Osteoblast (primary cell): ENCODE measurements around the gene SPTBN5. TPM values are rescaled to one million over a fixed set of nuclear protein-coding genes. Genes with fewer than 3 reads are reported as not detected.

ENCODE experiments used
- DNase-seq: peaks from one replicate; pipeline ENCODE4 v3.0.0; 2011; ENCODE audit warnings: low spot score, mixed read lengths; ENCODE audit not compliant: insufficient read length; ENCODE audit errors: missing footprints
- H2AFZ ChIP-seq: 2 replicates; pipeline ENCODE4 v1.6.0; 2011; ENCODE audit warnings: mild to moderate bottlenecking, low read length
- H3K27ac ChIP-seq: 2 replicates; pipeline ENCODE4 v1.5.1; 2011; ENCODE audit warnings: mild to moderate bottlenecking, low read depth, low read length, moderate library complexity
- H3K27me3 ChIP-seq: 2 replicates; pipeline ENCODE4 v1.6.0; 2012; ENCODE audit warnings: mild to moderate bottlenecking, control low read depth, inconsistent platforms, low read length, moderate library complexity; ENCODE audit not compliant: insufficient read depth
- H3K36me3 ChIP-seq: 2 replicates; pipeline ENCODE4 v1.5.1; 2011; ENCODE audit warnings: mild to moderate bottlenecking, low read length, control low read depth, moderate library complexity; ENCODE audit not compliant: insufficient read depth
- H3K4me1 ChIP-seq: 2 replicates; pipeline ENCODE4 v1.5.1; 2011; ENCODE audit warnings: mild to moderate bottlenecking, low read length, control low read depth, moderate library complexity; ENCODE audit not compliant: insufficient read depth
- H3K4me2 ChIP-seq: 2 replicates; pipeline ENCODE4 v1.6.0; 2011; ENCODE audit warnings: mild to moderate bottlenecking, low read length; ENCODE audit not compliant: insufficient read depth
- H3K4me3 ChIP-seq: fragments of 200-600 bp; sonication (generic); 3 replicates; pipeline ENCODE4 v1.5.1; 2012; ENCODE audit warnings: mild to moderate bottlenecking, low read length, inconsistent platforms; ENCODE audit not compliant: insufficient read depth
- H3K79me2 ChIP-seq: 2 replicates; pipeline ENCODE4 v1.6.0; 2012; ENCODE audit warnings: mild to moderate bottlenecking, low read length, control low read depth, inconsistent platforms; ENCODE audit not compliant: insufficient read depth
- H3K9me3 ChIP-seq: 2 replicates; pipeline ENCODE4 v1.5.1; 2011; ENCODE audit warnings: low read depth, low read length, control low read depth
- H4K20me1 ChIP-seq: 2 replicates; pipeline ENCODE4 v1.6.0; 2012; ENCODE audit warnings: mild to moderate bottlenecking, low read length, control low read depth; ENCODE audit not compliant: insufficient read depth
- total RNA-seq: library from RNA; depleted of rRNA; stranded (reverse); fragments of >200 nt; gene quantifications from 2 replicates; pipeline ENCODE4 v1.2.3, GENCODE V29; 2012
- TF ChIP-seq, protein P1 (sequence below): IDR thresholded peaks from 2 replicates; pipeline ENCODE4 v1.5.1; 2011; ENCODE audit warnings: mild to moderate bottlenecking, low read depth, low read length, moderate library complexity; ENCODE audit errors: extremely low read depth

SPTBN5 gene
- total RNA-seq, 1 donor: 0.36 TPM

- H3K36me3 ChIP-seq: no peaks in the 10 kb centered on the region
- H3K9me3 ChIP-seq: no peaks in the 10 kb centered on the region
- TF ChIP-seq, protein P1, sequence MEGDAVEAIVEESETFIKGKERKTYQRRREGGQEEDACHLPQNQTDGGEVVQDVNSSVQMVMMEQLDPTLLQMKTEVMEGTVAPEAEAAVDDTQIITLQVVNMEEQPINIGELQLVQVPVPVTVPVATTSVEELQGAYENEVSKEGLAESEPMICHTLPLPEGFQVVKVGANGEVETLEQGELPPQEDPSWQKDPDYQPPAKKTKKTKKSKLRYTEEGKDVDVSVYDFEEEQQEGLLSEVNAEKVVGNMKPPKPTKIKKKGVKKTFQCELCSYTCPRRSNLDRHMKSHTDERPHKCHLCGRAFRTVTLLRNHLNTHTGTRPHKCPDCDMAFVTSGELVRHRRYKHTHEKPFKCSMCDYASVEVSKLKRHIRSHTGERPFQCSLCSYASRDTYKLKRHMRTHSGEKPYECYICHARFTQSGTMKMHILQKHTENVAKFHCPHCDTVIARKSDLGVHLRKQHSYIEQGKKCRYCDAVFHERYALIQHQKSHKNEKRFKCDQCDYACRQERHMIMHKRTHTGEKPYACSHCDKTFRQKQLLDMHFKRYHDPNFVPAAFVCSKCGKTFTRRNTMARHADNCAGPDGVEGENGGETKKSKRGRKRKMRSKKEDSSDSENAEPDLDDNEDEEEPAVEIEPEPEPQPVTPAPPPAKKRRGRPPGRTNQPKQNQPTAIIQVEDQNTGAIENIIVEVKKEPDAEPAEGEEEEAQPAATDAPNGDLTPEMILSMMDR: no peak
- H3K4me3 ChIP-seq: no peak overlapping the region
- no peak overlapping the region for H2AFZ ChIP-seq
- peak overlapping the region; percentile 29 for H3K4me2 ChIP-seq
- no peaks in the 10 kb centered on the region for H4K20me1 ChIP-seq
- peaks cover 7% of the 10 kb centered on the region for H3K4me1 ChIP-seq
- no peaks in the 10 kb centered on the region for H3K79me2 ChIP-seq
- DNase-seq: no peak
- H3K27me3 ChIP-seq: peaks cover 4% of the 10 kb centered on the region
- H3K27ac ChIP-seq: no peak overlapping the region
These were observed 23.8 kb downstream of the SPTBN5 start for GRCh38 chr15:41869770-41870688.

DNA sequence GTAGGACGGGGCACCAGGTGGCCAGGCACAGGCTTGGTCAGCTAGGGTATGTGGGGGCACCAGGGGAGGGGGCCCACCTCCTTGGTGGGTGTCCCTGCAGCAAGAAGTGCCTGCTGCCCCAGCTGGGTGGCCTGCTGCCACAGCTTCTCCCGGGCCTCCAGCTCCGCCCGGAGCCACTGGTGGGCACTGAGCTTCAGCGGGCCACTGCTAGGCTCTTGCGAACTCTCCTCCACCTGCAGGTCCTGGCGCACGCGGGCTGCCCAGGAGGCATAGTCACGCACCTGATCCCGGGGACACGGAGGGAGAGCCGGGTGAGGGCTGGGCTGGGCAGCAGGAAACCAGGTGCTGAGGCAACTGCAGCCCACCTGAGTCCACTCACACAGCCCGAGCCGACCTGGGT lies 25.5 kb downstream of the SPTBN5 start:
- TF ChIP-seq, protein P1: no peak
- no peak for DNase-seq
- no peaks in the 10 kb centered on the region for H3K79me2 ChIP-seq
- H3K4me1 ChIP-seq: peaks cover 7% of the 10 kb centered on the region
- no peak overlapping the region for H3K27ac ChIP-seq
- no peaks in the 10 kb centered on the region for H4K20me1 ChIP-seq
- H3K4me3 ChIP-seq: no peak overlapping the region
- no peak overlapping the region for H3K4me2 ChIP-seq
- H3K9me3 ChIP-seq: no peaks in the 10 kb centered on the region
- H2AFZ ChIP-seq: no peak overlapping the region
- peaks cover 4% of the 10 kb centered on the region for H3K27me3 ChIP-seq
- H3K36me3 ChIP-seq: no peaks in the 10 kb centered on the region

DNA sequence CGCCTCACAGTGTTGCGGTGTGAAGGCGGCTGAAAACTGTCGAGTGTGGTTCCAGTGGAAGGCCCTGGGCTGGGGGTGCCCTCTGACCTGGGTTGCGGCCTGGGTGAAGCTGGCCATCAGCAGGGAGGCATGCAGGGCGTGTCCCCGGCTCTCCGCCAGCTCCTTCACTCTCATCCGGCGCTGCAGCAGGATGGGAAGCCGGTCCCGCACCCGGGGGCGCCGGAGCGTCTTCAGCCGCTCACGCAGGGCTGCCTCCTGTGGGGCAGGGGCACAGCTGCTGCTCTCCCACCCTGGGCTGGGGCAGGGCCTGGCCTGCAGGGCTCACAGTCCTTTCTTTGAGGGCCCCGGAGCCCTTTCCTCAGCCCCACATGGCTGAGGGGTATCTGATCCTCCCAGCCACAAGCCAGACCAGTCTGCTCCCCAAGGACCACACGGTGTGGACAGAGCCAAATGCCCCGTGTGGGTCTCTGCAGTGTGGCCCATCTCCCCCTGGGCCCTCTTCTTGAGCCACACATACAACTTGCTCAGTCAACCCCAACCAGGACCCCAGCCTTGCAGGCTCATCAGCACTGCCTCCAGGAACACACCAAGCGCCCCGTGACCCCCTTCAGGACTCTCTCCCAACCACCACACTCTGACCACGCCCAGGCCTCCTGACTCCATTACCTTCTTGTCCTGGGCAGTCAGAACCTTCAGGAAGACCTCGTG lies 26.8 kb downstream of the SPTBN5 start:
- Histone ChIP-seq H3K9me3 (no peaks in the 10 kb centered on the region), H3K27ac (no peak overlapping the region), H3K4me1 (peaks cover 7% of the 10 kb centered on the region), H3K4me3 (no peak overlapping the region), H3K4me2 (no peak overlapping the region), H3K79me2 (no peaks in the 10 kb centered on the region), H3K27me3 (no peaks in the 10 kb centered on the region), H4K20me1 (no peaks in the 10 kb centered on the region), H3K36me3 (no peaks in the 10 kb centered on the region), H2AFZ (no peak overlapping the region)
- no peak for DNase-seq
- TF ChIP-seq, protein P1: no peak

- Histone ChIP-seq H3K27me3 (no peaks in the 10 kb centered on the region), H3K9me3 (no peaks in the 10 kb centered on the region), H2AFZ (no peak overlapping the region), H3K79me2 (no peaks in the 10 kb centered on the region), H4K20me1 (no peaks in the 10 kb centered on the region), H3K4me2 (no peak overlapping the region), H3K27ac (no peak overlapping the region), H3K4me3 (no peak overlapping the region), H3K4me1 (peaks cover 7% of the 10 kb centered on the region), H3K36me3 (no peaks in the 10 kb centered on the region)
- TF ChIP-seq, protein P1: no peak
- DNase-seq: no peak
These were observed 27.6 kb downstream of the SPTBN5 start for GRCh38 chr15:41866263-41866703.
